IMR-90 (cell line): ENCODE results near the gene AKAP13. TPM values are rescaled to one million over a fixed set of nuclear protein-coding genes. Genes with fewer than 3 reads are reported as not detected.

Experiments used
- ATAC-seq: fragments of 200-7000 bp; cut with Tn5 transposase; 2 replicates; pipeline ENCODE4 v1.9.1; 2020; ENCODE audit warnings: low read depth, mild to moderate bottlenecking, moderate library complexity
- BruUV-seq: library from RNA; stranded (reverse); fragments of 400-500 nt; replicated peaks from 2 replicates; lab custom pipeline; 2021; lab: Mats Ljungman, UMichigan
- CTCF ChIA-PET: fragments of 300-600 bp; formaldehyde crosslinking; extraction: SDS; loops from one replicate; lab custom pipeline; 2021; ENCODE audit warnings: antibody characterized with exemption; lab: Yijun Ruan, JAX
- POLR2A ChIA-PET: fragments of 300-600 bp; sonication (Branson Sonifier 250); formaldehyde crosslinking; loops from one replicate; lab custom pipeline; 2022; ENCODE audit warnings: antibody characterized with exemption; ENCODE audit not compliant: unreplicated experiment; lab: Charles Lee
- DNase-seq: peaks from one replicate; pipeline ENCODE4 v3.0.0; 2013
- H2AFZ ChIP-seq: replicated peaks from 2 replicates; pipeline ENCODE3; 2013; ENCODE audit warnings: low read length, mild to moderate bottlenecking; ENCODE audit not compliant: poor library complexity
- H2AK5ac ChIP-seq: 2 replicates; pipeline ENCODE4 v1.6.1; 2013; ENCODE audit warnings: low read depth, low read length, inconsistent platforms
- H2AK9ac ChIP-seq: replicated peaks from 2 replicates; pipeline ENCODE3; 2013; ENCODE audit warnings: mild to moderate bottlenecking, low read depth, low read length, moderate library complexity; ENCODE audit not compliant: poor library complexity
- H2BK120ac ChIP-seq: 2 replicates; pipeline ENCODE4 v1.6.1; 2013; ENCODE audit warnings: low read depth, low read length, inconsistent platforms
- H2BK15ac ChIP-seq: 3 replicates; pipeline ENCODE4 v1.6.1; 2013; ENCODE audit warnings: low read depth, low read length, inconsistent platforms
- H2BK20ac ChIP-seq: 2 replicates; pipeline ENCODE4 v1.6.1; 2013; ENCODE audit warnings: low read depth, mild to moderate bottlenecking, inconsistent platforms, low read length, moderate library complexity
- H2BK5ac ChIP-seq: 2 replicates; pipeline ENCODE4 v1.6.1; 2013; ENCODE audit warnings: mild to moderate bottlenecking, low read depth, low read length, inconsistent platforms; ENCODE audit not compliant: poor library complexity, severe bottlenecking
- H3K14ac ChIP-seq: replicated peaks from 2 replicates; pipeline ENCODE4 v1.6.1; 2013; ENCODE audit warnings: low read depth, low read length, inconsistent platforms
- H3K18ac ChIP-seq: 2 replicates; pipeline ENCODE4 v1.6.1; 2013; ENCODE audit warnings: low read depth, low read length, control low read depth
- H3K23ac ChIP-seq: 2 replicates; pipeline ENCODE4 v1.6.1; 2013; ENCODE audit warnings: low read depth, low read length, inconsistent platforms
- H3K27ac ChIP-seq: 2 replicates; pipeline ENCODE4 v1.5.1; 2013; ENCODE audit warnings: mild to moderate bottlenecking, control low read depth, low read length; ENCODE audit not compliant: insufficient read depth
- H3K27me3 ChIP-seq: 2 replicates; pipeline ENCODE4 v1.6.1; 2013; ENCODE audit warnings: low read length; ENCODE audit not compliant: control insufficient read depth, insufficient read depth
- H3K36me3 ChIP-seq: 2 replicates; pipeline ENCODE4 v1.6.1; 2013; ENCODE audit warnings: low read length, mixed read lengths; ENCODE audit not compliant: control insufficient read depth, insufficient read depth
- H3K4ac ChIP-seq: 2 replicates; pipeline ENCODE4 v1.6.1; 2013; ENCODE audit warnings: low read depth, low read length, inconsistent platforms
- H3K4me1 ChIP-seq: 2 replicates; pipeline ENCODE4 v1.6.1; 2013; ENCODE audit warnings: low read length, mixed read lengths; ENCODE audit not compliant: control insufficient read depth, insufficient read depth
- H3K4me2 ChIP-seq: 2 replicates; pipeline ENCODE4 v1.6.1; 2013; ENCODE audit warnings: low read depth, mild to moderate bottlenecking, control low read depth, low read length, moderate library complexity
- H3K4me3 ChIP-seq: 2 replicates; pipeline ENCODE4 v1.5.1; 2013; ENCODE audit warnings: low read depth, mild to moderate bottlenecking, control low read depth, low read length, moderate library complexity; ENCODE audit not compliant: insufficient read depth
- H3K56ac ChIP-seq: 2 replicates; pipeline ENCODE4 v1.6.1; 2013; ENCODE audit warnings: low read length, inconsistent platforms; ENCODE audit not compliant: insufficient read depth; ENCODE audit errors: extremely low read depth
- H3K79me1 ChIP-seq, 2 experiments: 2 replicates each; pipeline ENCODE4 v1.6.1; 2013; ENCODE audit warnings: low read length in 2 of 2, inconsistent platforms in 1 of 2, low read depth in 1 of 2
- H3K9ac ChIP-seq: 2 replicates; pipeline ENCODE4 v1.6.1; 2013; ENCODE audit warnings: low read depth, low read length, control low read depth
- H3K9me1 ChIP-seq: 2 replicates; pipeline ENCODE4 v1.6.1; 2013; ENCODE audit warnings: low read length, inconsistent platforms; ENCODE audit not compliant: insufficient read depth
- H3K9me3 ChIP-seq: 2 replicates; pipeline ENCODE4 v1.6.1; 2013; ENCODE audit warnings: low read length; ENCODE audit not compliant: control insufficient read depth, insufficient read depth
- H4K20me1 ChIP-seq: 2 replicates; pipeline ENCODE4 v1.6.1; 2013; ENCODE audit warnings: low read length, inconsistent platforms; ENCODE audit not compliant: insufficient read depth
- H4K5ac ChIP-seq: 2 replicates; pipeline ENCODE4 v1.6.1; 2013; ENCODE audit warnings: mild to moderate bottlenecking, low read depth, low read length, control low read depth
- H4K8ac ChIP-seq, 2 experiments: 2 replicates each; pipeline ENCODE4 v1.6.1; 2013; ENCODE audit warnings: low read depth in 2 of 2, low read length in 2 of 2, control low read depth in 1 of 2, inconsistent platforms in 1 of 2
- H4K91ac ChIP-seq: 2 replicates; pipeline ENCODE4 v1.6.1; 2013; ENCODE audit warnings: low read depth, low read length, inconsistent platforms; ENCODE audit not compliant: insufficient read depth
- BHLHE40 ChIP-seq: fragments of 150-350 bp; IDR thresholded peaks from 2 replicates; pipeline ENCODE4 v1.6.1; 2016; ENCODE audit warnings: mild to moderate bottlenecking, low read depth, low read length
- CEBPB ChIP-seq: IDR thresholded peaks from 2 replicates; pipeline ENCODE4 v1.6.1; 2012; ENCODE audit warnings: low read depth, low read length, improper control_type of control experiment
- CHD1 ChIP-seq: IDR thresholded peaks from 2 replicates; pipeline ENCODE4 v1.6.1; 2012; ENCODE audit warnings: low read depth, low read length, improper control_type of control experiment
- MAFK ChIP-seq: IDR thresholded peaks from 2 replicates; pipeline ENCODE4 v1.6.1; 2012; ENCODE audit warnings: low read depth, low read length, improper control_type of control experiment
- MAZ ChIP-seq: IDR thresholded peaks from 2 replicates; pipeline ENCODE4 v1.6.1; 2012; ENCODE audit warnings: low read depth, mild to moderate bottlenecking, low read length, improper control_type of control experiment, moderate library complexity, borderline replicate concordance
- RAD21 ChIP-seq: IDR thresholded peaks from 2 replicates; pipeline ENCODE4 v1.6.1; 2012; ENCODE audit warnings: low read length, improper control_type of control experiment
- RCOR1 ChIP-seq: IDR thresholded peaks from 2 replicates; pipeline ENCODE4 v1.6.1; 2012; ENCODE audit warnings: mild to moderate bottlenecking, low read length, improper control_type of control experiment; ENCODE audit not compliant: insufficient replicate concordance
- SMC3 ChIP-seq: fragments of 150-350 bp; IDR thresholded peaks from 2 replicates; pipeline ENCODE4 v1.6.1; 2016; ENCODE audit warnings: low read depth, mild to moderate bottlenecking, antibody characterized with exemption, low read length, moderate library complexity
- WGBS, 2 experiments: methylation state at CpG; one replicate each; pipeline versions ENCODE4 v1.1.5 to v1.1.7; 2013; ENCODE audit warnings: missing lambda C conversion rate in 2 of 2; ENCODE audit not compliant: insufficient read length in 1 of 2; ENCODE audit errors: extremely low coverage in 2 of 2; 5-methylcytosine and 5-hydroxymethylcytosine counted together
- dilution Hi-C: fragments of 300-500 bp; cut with HindIII; formaldehyde crosslinking; loops from one replicate; pipeline ENCODE4 v1.14.3; 2018; ENCODE audit warnings: low sequenced_read_pairs; ENCODE audit not compliant: unreplicated experiment
- in situ Hi-C: fragments of 300-500 bp; cut with MboI; formaldehyde crosslinking; loops from 3 replicates; pipeline ENCODE4 v1.14.3; 2019; ENCODE audit warnings: low sequenced_read_pairs, inconsistent platforms, mixed read lengths
- intact Hi-C: fragments of 100-400 bp; cut with micrococcal nuclease; formaldehyde crosslinking; loops from 2 replicates; pipeline ENCODE4 v1.10.0; 2022
- polyA plus RNA-seq, 3 experiments: library from polyadenylated mRNA; depleted of rRNA; stranded (reverse); fragments of >200 nt; gene quantifications; 2 replicates each; pipeline ENCODE4 v1.2.3, GENCODE V29; 2012; ENCODE audit warnings: low replicate concordance in 1 of 3
- total RNA-seq: library from RNA; depleted of rRNA; stranded (reverse); fragments of >200 nt; gene quantifications from 2 replicates; pipeline ENCODE4 v1.2.3, GENCODE V29; 2012
- TF ChIP-seq, protein P1 (sequence below): fragments of 150-350 bp; IDR thresholded peaks from 2 replicates; pipeline ENCODE4 v1.6.1; 2016; ENCODE audit warnings: low read depth, mild to moderate bottlenecking, low read length, moderate library complexity, borderline replicate concordance
- TF ChIP-seq, protein P2 (sequence below): fragments of 150-350 bp; IDR thresholded peaks from 2 replicates; pipeline ENCODE4 v1.6.1; 2017; ENCODE audit warnings: mild to moderate bottlenecking, antibody characterized with exemption, low read length, low read depth
- TF ChIP-seq, protein P3 (sequence below): conservative IDR thresholded peaks from 2 replicates; pipeline ENCODE4 v1.5.1; 2012; ENCODE audit warnings: mild to moderate bottlenecking, low read depth, low read length, improper control_type of control experiment

The AKAP13 gene
- total and polyA plus RNA-seq, 2 of the 4 experiments (the other 2 are of a cell fraction): 10.4 to 46.4 TPM

DNA sequence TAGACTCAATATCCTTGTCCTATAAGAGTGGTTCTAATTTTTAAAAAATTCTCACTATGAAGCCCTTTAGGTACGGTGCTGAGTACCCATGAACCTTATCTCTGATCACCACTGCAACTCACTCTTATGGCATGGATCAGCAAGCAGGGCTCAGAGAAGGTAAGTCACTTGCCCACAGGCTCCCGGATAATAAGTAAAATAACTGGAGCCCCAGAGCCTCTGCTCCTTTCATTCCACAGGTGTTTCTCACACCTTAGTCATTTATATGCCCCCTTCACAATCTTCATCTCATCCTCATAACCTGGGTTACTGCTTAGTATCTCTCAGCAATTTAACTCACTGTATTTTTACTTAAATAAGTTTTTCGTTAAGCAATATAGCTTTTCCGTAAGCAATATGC lies 28.4 kb upstream of the AKAP13 start:
- Histone ChIP-seq H3K18ac (no peak overlapping the region), H3K4me1 (peaks cover 4% of the 10 kb centered on the region; the same call in 1 of the 2 replicates), H3K4ac (no peak overlapping the region), H3K36me3 (no peaks in the 10 kb centered on the region), H4K20me1 (no peaks in the 10 kb centered on the region), H3K9ac (no peak overlapping the region), H3K27me3 (no peaks in the 10 kb centered on the region), H3K23ac (no peak overlapping the region), H3K4me2 (no peak overlapping the region), H4K91ac (no peak overlapping the region), H3K56ac (no peak overlapping the region), H3K4me3 (no peak overlapping the region), H3K27ac (no peak overlapping the region), H2BK20ac (no peak overlapping the region), H2BK15ac (no peak overlapping the region), H2BK120ac (no peak overlapping the region), H4K8ac (no peak overlapping the region), H2BK5ac (no peak overlapping the region), H4K5ac (no peak overlapping the region), H2AK9ac (no peak overlapping the region), H2AFZ (no peak overlapping the region), H3K9me3 (no peaks in the 10 kb centered on the region), H3K79me1 (no peaks in the 10 kb centered on the region; a peak in 1 of 4 replicates), H2AK5ac (no peak overlapping the region), H3K14ac (no peak overlapping the region), H3K9me1 (peaks cover 4% of the 10 kb centered on the region; the same call in 1 of the 2 replicates)
- no peak for ATAC-seq
- BruUV-seq: no TSS peak
- intact Hi-C loops: no loop called here
- dilution Hi-C loops: no loop called here
- in situ Hi-C loops: no loop called here
- no peak for TF ChIP-seq CEBPB
- TF ChIP-seq, protein P1, sequence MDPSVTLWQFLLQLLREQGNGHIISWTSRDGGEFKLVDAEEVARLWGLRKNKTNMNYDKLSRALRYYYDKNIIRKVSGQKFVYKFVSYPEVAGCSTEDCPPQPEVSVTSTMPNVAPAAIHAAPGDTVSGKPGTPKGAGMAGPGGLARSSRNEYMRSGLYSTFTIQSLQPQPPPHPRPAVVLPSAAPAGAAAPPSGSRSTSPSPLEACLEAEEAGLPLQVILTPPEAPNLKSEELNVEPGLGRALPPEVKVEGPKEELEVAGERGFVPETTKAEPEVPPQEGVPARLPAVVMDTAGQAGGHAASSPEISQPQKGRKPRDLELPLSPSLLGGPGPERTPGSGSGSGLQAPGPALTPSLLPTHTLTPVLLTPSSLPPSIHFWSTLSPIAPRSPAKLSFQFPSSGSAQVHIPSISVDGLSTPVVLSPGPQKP: no peak
- TF ChIP-seq, protein P2, sequence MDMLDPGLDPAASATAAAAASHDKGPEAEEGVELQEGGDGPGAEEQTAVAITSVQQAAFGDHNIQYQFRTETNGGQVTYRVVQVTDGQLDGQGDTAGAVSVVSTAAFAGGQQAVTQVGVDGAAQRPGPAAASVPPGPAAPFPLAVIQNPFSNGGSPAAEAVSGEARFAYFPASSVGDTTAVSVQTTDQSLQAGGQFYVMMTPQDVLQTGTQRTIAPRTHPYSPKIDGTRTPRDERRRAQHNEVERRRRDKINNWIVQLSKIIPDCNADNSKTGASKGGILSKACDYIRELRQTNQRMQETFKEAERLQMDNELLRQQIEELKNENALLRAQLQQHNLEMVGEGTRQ: no peak
- no peak for TF ChIP-seq RCOR1
- no peak for TF ChIP-seq CHD1
- no peak for TF ChIP-seq MAFK
- no peak for TF ChIP-seq MAZ
- no peak for TF ChIP-seq SMC3
- no peak for TF ChIP-seq RAD21
- TF ChIP-seq BHLHE40: no peak
- TF ChIP-seq, protein P3, sequence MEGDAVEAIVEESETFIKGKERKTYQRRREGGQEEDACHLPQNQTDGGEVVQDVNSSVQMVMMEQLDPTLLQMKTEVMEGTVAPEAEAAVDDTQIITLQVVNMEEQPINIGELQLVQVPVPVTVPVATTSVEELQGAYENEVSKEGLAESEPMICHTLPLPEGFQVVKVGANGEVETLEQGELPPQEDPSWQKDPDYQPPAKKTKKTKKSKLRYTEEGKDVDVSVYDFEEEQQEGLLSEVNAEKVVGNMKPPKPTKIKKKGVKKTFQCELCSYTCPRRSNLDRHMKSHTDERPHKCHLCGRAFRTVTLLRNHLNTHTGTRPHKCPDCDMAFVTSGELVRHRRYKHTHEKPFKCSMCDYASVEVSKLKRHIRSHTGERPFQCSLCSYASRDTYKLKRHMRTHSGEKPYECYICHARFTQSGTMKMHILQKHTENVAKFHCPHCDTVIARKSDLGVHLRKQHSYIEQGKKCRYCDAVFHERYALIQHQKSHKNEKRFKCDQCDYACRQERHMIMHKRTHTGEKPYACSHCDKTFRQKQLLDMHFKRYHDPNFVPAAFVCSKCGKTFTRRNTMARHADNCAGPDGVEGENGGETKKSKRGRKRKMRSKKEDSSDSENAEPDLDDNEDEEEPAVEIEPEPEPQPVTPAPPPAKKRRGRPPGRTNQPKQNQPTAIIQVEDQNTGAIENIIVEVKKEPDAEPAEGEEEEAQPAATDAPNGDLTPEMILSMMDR: no peak
- ChIA-PET POLR2A (no interaction called here), CTCF (interaction anchor here (0.6 kb wide), 1 partner anchor 373 kb away, joined by 3 read pairs; no protein-coding TSS in a partner anchor)
- DNase-seq: no peak
- WGBS, 2 experiments: no CpG with 5 or more reads among the region's 4 CpGs
